Measurements from ENCODE around the gene FMO3.

DNA sequence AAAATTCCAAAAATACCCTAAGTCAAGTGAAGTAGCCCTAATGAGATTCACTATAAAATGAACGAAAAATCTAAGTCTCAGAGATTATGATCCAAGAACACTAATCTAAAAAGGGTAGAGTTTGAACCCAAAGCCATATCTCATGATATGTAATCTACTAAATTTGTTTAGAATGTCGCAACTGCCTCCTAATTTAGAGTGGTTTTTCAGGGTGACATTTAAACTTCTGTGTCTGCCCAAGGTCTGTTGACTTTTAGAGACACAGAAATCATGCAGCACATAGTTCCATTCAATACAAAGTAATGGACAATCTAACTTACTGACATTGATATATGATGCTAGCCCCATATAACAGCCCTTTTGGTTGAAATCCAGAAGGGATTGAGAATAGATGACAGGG lies 28.9 kb downstream of the FMO3 start:
- TF ChIP-seq, protein P1, sequence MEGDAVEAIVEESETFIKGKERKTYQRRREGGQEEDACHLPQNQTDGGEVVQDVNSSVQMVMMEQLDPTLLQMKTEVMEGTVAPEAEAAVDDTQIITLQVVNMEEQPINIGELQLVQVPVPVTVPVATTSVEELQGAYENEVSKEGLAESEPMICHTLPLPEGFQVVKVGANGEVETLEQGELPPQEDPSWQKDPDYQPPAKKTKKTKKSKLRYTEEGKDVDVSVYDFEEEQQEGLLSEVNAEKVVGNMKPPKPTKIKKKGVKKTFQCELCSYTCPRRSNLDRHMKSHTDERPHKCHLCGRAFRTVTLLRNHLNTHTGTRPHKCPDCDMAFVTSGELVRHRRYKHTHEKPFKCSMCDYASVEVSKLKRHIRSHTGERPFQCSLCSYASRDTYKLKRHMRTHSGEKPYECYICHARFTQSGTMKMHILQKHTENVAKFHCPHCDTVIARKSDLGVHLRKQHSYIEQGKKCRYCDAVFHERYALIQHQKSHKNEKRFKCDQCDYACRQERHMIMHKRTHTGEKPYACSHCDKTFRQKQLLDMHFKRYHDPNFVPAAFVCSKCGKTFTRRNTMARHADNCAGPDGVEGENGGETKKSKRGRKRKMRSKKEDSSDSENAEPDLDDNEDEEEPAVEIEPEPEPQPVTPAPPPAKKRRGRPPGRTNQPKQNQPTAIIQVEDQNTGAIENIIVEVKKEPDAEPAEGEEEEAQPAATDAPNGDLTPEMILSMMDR (IDR thresholded peaks at IDR 0.05): no peak
- TF ChIP-seq POLR2A (IDR thresholded peaks at IDR 0.05): no peak

Data from breast epithelium (tissue), 3 donors.